GM23248 (cell line): Measurements from ENCODE around the gene DOK3.

ENCODE experiments used
- EZH2 ChIP-seq: fragments of 200-600 bp; sonication (generic); IDR thresholded peaks from 2 replicates; pipeline ENCODE4 v1.6.1; 2018; ENCODE audit warnings: antibody characterized with exemption, mild to moderate bottlenecking; ENCODE audit not compliant: insufficient read depth, poor library complexity, severe bottlenecking
- EZH2phosphoT487 ChIP-seq: fragments of 200-600 bp; sonication (generic); IDR thresholded peaks from 2 replicates; pipeline ENCODE4 v1.6.1; 2018; ENCODE audit warnings: antibody characterized with exemption, moderate library complexity, mild to moderate bottlenecking, low read depth; ENCODE audit not compliant: insufficient read depth

GRCh38 chr5:177483042-177483441 is 26.6 kb downstream of the DOK3 start:
- no peak for TF ChIP-seq EZH2
- TF ChIP-seq EZH2phosphoT487 = no peak
